ENCODE measurements around the gene ZNF662.

ZNF662 gene

DNA sequence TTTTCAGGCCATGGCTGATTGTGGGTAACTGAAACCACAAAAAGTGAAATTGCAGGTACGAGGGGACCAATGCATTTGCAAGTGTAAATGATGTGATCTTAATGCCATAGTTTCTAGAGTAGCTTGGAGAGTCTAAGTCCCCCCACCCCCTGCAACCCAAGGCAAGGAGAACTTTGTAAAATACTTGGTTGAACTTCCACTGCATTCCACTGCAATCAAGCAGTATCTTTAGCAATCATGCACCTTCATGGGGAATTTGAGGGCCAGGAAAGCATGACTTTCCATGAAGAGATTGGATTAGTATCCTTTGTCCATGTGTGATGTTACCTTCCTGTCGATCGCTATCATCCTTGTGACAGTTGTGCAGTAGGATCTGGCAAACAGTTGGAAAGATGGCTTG lies 18.9 kb upstream of the ZNF662 start:
- DNase-seq (ENCODE audit: low spot score) = no peak

DNA sequence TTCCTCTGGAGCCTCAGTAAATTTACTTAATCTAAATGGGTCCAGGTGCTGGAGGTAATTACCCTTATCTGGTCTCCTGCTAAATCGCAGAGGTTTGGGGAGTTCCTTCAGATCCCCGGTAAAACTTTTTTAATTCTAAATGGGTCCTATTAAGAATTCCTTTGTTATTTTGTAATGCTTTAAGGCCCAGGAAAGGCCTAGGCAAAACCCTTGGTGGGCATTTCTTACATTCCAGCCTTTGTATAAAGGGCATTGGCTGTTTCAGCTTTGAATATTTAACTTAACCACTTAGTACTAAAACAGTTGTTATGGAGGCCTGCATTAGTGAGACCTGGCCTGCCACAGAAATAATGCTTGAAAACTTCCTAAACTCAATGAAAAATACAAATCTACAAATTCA lies 14.9 kb upstream of the ZNF662 start:
- DNase-seq (ENCODE audit: low spot score) = no peak

DNA sequence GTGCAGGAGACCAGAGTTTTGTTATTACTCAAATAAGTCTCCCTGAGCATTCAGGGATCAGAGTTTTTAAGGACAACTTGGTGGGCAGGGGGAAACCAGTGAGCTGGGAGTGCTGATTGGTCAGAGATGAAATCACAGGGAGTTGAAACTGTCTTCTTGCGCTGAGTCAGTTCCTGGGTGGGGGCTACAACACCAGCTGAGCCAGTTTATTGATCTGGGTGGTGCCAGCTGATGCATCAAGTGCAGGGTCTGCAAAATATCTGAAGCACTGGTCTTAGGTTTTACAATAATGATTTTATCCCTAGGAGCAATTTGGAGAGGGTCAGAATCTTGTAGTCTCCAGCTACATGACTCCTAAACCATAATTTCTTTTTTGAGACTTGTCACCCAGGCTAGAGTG lies 13.8 kb upstream of the ZNF662 start:
- no peak for DNase-seq (ENCODE audit: low spot score)

DNA sequence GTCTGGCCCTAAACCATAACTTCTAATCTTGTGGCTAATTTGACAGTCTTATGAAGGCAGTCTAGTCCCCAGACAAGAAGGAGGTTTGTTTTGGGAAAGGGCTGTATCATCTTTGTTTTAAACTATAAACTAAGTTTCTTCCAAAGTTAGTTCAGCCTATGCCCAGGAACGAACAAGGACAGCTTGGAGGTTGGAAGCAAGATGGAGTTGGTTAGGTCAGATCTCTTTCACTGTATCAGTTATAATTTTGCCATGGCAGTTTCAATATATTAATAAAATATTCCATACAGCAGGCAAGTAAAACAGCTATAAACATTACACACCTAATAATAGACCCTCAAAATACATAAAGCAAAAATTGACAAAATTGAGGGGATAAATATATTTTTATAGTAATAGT lies 13.1 kb upstream of the ZNF662 start:
- DNase-seq (ENCODE audit: low spot score) = no peak

DNA sequence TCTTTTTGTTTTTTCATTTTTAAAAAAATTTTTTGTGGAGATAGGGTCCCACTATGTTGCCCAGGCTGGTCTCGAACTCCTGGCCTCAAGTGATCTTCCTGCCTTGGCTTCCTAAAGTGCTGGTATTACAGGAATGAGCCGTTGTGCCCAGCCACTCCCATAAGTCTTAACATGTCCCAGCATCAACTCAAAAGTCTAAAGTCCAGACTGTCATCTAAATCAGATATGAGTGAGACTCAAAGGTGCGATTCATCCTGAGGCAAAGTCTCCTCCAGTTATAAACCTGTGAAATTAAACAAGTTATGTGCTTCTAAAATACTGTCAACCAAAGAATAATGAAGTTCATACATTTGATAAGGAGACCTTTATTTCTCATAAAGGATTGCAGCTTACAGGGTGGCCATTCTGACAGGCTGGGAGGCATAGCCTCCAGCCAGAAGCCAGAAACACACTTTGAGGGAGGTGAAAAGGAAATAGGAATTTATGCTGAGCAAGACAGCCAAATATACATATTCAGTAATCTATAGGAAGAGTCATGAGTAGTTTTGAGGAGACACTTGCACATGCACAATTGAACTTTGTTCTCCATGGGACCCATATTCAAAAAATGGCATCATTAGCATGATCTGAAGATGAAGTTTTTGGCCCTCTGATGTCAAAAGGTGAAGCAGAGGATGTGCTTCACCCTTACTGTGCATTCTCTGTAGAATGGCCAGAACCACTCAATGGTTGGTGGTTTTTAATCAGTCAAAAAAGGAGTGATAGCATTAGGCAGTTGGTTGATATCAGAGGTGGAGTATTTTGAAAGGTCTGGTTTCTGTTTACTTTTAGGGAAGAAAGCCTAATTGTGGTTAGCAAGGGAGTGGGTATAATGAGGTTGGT lies 11.0 kb upstream of the ZNF662 start:
- no peak for DNase-seq (ENCODE audit: low spot score)

DNA sequence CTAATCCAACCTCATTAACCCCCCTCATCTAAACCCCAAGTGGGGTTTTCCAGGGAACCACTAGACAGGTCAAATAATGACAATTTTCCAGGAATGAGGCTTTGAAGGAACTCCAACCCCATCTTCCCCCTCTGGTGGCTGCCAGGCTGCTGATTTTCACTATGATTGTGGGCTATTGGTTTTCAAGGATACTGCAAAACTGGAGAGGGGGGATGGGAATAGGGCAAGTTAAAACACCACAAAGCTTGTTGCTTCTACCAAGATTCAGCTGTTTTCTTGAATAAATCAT lies 10.4 kb upstream of the ZNF662 start:
- DNase-seq (ENCODE audit: low spot score) = no peak

DNA sequence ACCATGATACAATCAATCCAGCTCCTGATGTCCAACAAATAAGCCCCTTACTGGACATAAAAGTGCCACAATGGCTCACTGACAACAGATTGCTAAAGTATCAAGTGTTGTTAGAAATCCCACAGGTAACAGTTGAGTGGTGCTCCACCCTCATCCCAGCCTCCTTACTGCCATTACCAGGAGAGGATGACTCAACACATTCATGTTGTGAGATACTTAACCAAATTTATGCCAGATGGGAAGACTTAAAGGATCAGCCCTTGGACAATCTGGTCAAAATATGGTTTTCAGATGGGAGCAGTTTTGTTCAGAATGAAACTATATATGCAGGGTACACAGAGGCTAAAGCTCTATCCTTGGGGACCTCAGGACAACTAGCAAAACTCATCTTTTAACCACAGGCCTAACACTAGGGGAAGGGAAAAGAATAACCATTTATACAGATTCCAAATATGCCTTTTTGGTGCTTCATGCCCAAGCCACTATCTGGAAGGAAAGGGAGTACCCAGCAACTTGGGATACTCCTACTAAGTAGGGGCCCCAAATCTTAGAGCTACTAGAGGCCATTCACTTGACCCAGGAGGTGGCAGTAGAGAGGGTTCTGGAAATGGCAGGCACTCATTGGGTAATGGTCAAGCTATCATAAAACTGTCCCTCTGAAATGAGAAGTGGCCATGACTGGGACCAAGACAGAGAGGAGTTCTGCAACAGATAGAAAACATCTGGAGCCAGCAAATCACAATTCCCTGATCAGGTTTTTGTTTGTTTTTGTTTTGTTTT lies 6.9 kb upstream of the ZNF662 start:
- DNase-seq (ENCODE audit: low spot score) = no peak

DNA sequence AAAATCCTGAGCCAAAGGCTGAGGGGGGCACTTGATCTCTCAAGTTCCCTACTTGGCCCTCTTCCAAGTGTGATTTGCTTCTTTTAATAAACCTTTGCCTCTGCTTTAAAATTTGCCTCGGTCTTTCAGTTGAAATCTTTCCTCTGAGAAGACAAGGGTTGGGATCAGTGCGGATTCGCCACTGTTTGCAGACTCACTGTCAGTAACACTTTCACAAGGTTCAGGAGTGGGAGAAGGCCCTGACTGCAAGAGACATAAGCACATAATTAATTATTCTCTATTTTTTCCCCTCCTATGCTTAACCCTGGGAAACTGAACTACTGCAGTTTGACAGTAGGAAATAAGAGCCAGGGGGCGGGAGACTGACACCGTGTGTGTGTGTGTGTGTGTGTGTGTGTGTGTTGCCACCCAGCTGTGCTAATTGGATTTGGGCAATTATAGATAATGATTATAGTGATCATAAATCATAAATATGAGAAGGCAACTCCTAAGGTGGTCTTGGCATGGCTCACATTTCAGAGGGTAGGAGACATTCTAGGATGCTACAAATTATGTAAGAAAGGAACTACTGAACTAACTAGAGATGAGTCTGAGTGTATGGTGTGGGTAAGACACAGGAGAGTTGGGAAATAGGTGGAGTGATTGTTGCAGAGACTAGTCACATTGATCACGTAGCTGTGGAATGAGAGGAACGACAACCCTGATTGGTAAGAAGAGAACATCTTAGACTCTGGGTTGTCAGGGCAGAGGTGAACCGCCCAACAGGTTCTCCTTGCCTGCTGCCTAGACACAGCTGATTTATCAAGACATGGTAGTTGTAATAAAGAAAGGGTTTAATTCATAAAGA lies 5.5 kb upstream of the ZNF662 start:
- no peak for DNase-seq (ENCODE audit: low spot score)

DNA sequence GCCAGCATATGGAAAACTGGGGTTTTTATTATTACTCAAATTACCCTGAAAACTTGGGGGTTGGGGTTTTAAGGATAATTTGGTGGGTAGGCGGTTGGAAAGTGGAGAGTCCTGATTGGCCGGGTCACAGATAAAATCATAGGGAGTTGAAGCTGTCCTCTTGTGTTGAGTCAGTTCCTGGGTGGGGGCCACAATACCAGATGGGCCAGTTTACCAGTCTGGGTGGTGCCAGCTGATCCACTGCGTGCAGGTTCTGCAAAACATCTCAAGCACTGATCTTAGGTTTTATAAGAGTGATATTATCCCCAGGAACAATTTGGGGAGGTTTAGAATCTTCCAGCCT lies 4.9 kb upstream of the ZNF662 start:
- no peak for DNase-seq (ENCODE audit: low spot score)

DNA sequence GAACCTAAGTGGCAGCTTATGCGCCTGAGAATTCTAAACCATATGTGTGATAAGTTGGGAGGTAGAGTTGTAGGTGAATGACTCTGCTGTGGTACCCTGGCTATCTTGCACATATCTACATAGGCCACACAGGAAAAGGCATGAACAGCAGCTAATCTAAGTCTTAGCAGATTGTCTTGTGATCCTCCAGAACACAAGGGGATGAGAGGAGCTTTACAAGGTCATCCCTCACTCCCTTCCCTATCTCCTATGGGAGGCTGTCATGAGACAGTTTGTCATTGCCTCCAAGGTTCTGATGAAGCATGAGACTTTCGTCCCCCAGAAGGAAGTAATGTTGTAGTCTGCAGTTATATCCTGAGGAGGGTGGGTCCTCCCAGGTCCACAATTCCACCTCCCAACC lies 3.7 kb upstream of the ZNF662 start:
- no peak for DNase-seq (ENCODE audit: low spot score)

DNA sequence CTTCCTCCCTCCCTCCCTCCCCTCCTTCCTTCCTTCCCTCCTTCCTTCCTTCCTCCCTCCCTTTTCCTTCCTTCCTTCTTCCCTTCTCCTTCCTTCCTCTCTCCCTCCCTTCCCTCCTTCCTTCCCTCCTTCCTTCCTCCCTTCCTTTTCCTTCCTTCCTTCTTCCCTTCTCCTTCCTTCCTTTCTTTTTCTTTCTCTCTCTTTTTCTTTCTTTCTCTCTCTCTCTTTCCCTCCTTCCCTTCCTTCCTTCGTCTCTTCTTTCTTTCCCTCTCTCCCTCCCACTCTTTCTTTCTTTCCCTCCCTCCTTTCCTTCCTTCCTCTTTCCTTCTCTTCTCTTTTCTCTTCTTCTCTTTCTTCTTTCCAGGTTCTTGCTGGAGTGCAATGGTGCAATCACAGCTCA lies 1.9 kb upstream of the ZNF662 start:
- no peak for DNase-seq (ENCODE audit: low spot score)

DNA sequence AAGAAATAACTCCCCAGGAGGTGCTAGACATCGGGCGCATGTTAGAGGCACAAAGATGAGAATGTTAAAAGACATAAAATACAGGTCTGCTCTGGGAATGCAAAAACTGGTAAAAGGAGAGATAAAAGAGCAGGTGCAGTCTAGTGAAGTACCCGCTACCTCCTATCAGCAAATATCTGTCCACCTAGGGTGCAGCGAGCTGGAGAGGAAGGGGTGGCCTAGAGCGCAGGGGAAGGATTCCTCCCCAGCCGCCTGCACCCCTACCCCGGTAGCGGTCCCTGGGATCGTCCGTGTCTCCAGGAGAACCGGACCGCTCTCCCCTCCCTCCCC lies 237 bp upstream of the ZNF662 start:
- DNase-seq (ENCODE audit: low spot score) = no peak

DNA sequence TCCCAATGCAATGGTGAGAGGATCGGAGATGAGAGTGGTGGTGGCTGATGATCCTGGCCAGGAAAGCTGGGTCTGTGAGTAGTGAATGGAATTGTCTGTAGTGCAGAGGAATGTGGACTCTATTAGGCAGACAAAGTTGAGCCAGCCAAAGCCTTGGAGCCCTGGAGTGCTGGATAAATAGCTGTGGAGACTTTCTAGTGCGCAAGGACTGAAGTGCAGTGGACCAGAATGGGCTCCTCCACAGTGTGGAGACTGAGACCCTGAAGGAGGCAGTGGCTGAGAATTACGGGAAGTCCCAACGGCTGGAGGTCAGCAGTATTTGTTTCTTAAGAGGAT lies 874 bp downstream of the ZNF662 start:
- DNase-seq (ENCODE audit: low spot score) = no peak

DNA sequence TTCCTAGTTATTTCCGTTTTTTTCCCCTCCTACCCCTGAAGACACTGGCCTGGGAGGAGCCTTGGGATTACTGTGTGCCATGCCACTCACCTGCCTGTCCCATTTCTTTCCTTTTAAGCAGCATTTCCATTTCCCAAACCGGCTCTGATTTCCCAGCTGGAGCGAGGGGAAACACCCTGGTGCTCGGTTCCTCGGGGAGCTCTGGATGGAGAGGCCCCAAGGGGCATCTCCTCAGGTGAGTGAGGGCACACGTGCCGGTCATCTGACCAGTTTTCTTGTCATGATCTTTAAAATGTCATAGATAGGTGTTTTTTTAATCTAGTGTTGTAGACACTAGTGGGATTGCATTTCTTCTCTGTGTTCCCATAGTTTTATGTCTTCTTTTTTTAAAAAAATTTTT lies 2.7 kb downstream of the ZNF662 start:
- DNase-seq (ENCODE audit: low spot score) = no peak

DNA sequence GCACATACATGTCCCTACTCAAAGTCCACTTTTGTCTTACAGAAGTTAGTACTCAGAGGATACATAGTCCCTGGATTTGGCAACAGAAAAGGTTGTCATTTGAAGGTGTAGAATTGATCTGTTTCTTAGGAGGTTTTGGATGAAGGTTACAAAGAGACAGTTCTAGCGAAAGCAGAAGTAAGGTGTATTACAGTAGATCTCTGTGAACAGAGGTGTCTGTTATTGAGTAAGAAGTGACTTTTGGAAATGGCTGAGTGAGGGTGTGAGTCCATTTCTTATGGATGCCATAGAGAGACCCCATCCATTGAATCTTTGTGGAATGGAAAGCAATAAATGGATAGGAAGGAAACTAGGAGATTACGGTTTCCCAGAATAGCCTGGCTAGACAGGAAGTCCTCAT lies 5.6 kb downstream of the ZNF662 start:
- DNase-seq (ENCODE audit: low spot score) = no peak

DNA sequence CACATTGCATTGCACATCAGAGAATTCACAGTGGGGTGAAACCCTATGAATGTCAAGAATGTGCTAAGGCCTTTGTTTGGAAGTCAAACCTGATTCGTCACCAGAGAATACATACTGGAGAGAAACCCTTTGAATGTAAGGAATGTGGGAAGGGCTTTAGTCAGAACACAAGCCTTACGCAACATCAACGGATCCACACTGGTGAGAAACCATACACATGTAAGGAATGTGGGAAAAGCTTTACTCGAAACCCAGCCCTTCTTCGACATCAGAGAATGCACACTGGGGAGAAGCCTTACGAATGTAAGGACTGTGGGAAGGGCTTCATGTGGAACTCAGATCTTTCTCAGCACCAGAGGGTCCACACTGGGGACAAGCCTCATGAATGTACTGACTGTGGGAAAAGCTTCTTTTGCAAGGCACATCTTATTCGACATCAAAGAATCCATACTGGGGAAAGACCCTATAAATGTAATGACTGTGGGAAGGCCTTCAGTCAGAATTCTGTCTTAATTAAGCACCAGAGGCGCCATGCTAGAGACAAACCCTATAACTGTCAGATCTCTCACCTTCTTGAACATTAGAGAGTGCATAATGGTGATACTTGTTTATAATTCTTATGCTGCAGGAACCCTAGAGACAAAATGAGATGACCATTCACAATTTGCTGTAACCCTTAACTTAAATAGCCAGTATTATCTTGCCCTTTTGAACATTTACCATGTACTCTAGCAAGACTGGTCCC lies 9.0 kb downstream of the ZNF662 start:
- no peak for DNase-seq (ENCODE audit: low spot score)

DNA sequence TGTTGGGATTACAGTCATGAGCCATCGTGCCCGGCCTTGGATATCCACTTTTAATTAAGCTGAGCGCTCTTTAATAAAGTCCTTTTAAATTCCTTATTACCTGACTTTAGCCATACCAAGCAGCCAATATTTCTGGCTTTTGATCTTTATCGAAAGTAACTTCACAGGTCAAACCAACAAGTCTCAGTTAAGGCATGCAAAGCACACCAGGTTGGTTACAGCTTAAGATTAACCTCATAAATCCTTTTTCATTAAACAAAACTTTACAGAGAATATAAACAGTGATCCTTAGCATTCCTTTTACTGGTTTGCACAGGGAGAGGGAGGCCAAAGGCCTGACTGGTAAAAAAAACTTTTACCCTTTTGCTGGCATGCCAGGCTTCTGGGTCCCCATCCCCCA lies 17.7 kb downstream of the ZNF662 start:
- no peak for DNase-seq (ENCODE audit: low spot score)

DNA sequence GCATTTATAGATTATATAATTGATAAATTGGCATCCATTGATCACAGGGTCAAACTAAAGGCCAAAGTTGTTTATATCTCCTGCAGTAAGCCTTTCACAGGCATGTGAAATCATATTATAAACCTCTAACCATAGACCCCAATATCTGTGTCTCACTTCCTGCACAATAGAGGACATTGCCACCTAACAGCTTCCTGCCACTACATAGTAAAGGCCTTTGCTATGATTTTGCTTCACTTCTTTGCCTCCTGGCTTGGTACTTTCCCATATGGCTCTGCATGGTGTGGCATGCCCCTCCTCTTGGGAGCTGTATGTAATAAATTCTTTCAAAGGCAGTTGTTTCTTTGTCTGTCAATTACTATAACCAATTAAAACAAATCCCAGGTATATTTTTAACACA lies 20.4 kb downstream of the ZNF662 start:
- no peak for DNase-seq (ENCODE audit: low spot score)

DNA sequence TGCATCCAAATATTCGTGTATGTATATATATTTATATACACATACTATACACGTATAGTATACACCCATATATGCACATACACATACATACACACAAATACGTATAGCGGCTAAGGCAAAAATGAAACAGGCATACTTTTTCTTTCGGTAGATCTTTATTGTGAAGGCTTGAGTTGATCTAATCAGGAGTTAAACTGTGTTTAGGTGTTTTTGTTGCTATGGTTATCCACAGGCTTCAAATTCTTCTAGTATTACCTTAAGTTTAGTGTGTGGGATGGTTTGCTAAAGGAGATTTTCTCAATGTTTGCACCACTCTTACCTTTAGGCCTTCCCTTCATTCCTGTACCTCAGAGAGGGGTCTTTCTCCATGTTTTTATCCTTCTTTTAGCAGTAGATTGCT lies 28.2 kb downstream of the ZNF662 start:
- no peak for DNase-seq (ENCODE audit: low spot score)

DNA sequence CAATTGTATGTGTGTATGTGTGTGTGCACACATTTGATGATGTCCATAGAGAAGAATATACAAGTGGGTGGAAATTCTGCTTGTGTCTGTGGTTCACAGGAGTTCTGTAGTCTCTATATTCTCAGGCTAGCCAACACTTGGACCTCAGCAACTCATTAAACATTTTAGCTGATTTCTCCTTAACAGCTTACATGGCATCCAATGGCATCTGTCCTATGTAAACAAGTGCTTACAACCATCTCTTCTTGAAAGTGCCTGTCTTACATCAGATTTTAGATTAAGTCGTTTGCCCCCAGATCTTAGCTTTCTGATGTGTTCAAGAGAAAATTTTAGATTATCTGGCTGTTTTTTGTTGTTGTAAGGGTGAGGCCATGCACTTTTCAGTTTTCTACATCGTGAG lies 29.0 kb downstream of the ZNF662 start:
- no peak for DNase-seq (ENCODE audit: low spot score)

DNA sequence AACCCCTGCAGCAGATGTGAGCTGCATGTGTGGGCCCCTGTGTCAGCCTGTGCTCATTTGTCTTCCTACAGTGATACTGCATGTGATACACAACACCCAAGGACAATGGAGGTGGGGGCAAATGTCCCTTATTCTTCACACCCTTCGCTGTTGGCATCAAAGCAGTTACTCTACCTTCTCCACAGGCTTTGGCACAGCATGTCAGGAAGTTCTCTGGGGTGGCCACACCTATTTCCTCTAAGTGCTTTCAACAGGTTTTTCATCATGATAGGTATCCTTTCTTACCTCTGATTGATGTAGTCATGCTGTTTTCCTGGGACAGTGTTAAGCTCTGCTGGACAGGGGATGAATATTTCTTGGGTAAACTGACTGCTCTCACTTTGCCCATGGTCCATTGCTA lies 29.5 kb downstream of the ZNF662 start:
- DNase-seq (ENCODE audit: low spot score) = no peak

DNA sequence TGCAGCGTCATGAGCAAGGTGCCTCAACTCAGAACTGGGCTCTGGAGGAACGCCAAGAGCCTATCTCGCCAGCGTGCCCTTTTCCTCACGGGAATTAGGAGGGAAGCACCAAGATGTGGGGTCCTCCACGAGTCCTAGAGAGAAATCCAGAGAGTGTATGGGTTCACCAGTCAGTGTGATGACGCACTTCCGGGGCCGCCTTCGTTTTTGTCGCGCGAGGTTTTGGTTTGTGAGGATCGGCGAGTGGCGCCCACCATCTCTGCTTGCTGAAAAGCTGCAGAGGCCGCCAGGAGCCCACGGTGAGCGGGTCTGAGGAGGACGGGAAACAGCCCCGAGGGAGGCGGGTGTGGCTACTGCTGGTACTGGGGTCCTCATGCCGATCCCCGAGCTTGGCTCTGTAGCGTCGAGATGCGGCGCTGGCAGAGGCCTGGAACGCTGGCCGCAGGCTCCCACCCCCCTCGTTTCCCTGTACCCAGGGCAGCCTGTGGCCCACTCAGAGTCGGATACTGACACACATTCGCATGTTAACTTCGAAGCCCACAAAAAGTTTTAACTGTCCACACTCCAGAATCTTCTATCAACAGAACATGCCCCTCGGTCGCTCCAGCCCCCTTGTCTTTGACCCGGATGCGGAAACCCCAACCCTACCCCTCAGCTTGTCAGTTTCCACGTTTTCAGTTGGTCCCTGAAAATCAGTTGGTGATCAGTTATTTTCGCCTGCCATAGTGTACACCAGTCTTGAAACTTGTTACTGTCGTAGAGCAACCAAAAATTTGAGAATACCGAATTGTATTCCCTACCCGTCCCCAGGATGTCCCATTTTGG lies 30.4 kb downstream of the ZNF662 start:
- no peak for DNase-seq (ENCODE audit: low spot score)
